Ovary (tissue), 3 donors: Measurements from ENCODE around the gene HEATR9.

Experiments used
- EP300 ChIP-seq: sonication (generic); formaldehyde crosslinking; IDR thresholded peaks from one replicate; pipeline ENCODE4 v1.6.1; 2017; ENCODE audit warnings: antibody characterized with exemption
- POLR2A ChIP-seq: fragments of 450-650 bp; IDR thresholded peaks from one replicate; pipeline ENCODE4 v1.6.1; 2017; ENCODE audit warnings: antibody characterized with exemption, mild to moderate bottlenecking, moderate library complexity
- TF ChIP-seq, protein P1 (sequence below), 3 donors: fragments of 450-650 bp in 2 of 3; fragments of 200-600 bp in 1 of 3; IDR thresholded peaks; one replicate each; pipeline versions ENCODE4 v1.5.1 to v1.8.0; 2016 to 2022; ENCODE audit warnings: antibody characterized with exemption in 3 of 3, mild to moderate bottlenecking in 1 of 3
- donor health status: DM: no; HTN: no; CAD: no.

- no peak for TF ChIP-seq EP300
- TF ChIP-seq, protein P1, sequence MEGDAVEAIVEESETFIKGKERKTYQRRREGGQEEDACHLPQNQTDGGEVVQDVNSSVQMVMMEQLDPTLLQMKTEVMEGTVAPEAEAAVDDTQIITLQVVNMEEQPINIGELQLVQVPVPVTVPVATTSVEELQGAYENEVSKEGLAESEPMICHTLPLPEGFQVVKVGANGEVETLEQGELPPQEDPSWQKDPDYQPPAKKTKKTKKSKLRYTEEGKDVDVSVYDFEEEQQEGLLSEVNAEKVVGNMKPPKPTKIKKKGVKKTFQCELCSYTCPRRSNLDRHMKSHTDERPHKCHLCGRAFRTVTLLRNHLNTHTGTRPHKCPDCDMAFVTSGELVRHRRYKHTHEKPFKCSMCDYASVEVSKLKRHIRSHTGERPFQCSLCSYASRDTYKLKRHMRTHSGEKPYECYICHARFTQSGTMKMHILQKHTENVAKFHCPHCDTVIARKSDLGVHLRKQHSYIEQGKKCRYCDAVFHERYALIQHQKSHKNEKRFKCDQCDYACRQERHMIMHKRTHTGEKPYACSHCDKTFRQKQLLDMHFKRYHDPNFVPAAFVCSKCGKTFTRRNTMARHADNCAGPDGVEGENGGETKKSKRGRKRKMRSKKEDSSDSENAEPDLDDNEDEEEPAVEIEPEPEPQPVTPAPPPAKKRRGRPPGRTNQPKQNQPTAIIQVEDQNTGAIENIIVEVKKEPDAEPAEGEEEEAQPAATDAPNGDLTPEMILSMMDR (IDR thresholded peaks at IDR 0.05), result no peak
- no peak for TF ChIP-seq POLR2A
These were observed 34.8 kb upstream of the HEATR9 start for GRCh38 chr17:35903451-35903850.
